ENCODE results near the gene LYSMD4. TPM values are rescaled to one million over a fixed set of nuclear protein-coding genes. Genes with fewer than 3 reads are reported as not detected.

The LYSMD4 gene
- polyA plus RNA-seq, 1 donor (not counting 4 experiments of a cell fraction or from before 2014, with no cell fraction given): 7.3 TPM

- no peaks in the 10 kb centered on the region for H3K27me3 ChIP-seq (ENCODE audit: control insufficient read depth, extremely low read depth, insufficient read depth, low read length)
- peak overlapping the region; percentile 66 for H2AFZ ChIP-seq (ENCODE audit: control insufficient read depth, low read length)
- no peaks in the 10 kb centered on the region for H3K79me2 ChIP-seq (ENCODE audit: control insufficient read depth, insufficient read depth, low read length)
- peak overlapping the region; percentile 100 for H3K4me2 ChIP-seq (ENCODE audit: control insufficient read depth, extremely low read depth, insufficient read depth, low read depth, low read length)
- H3K4me3 ChIP-seq (ENCODE audit: control insufficient read depth in 2 of 3, extremely low read depth in 1 of 3, insufficient read depth in 2 of 3, low read depth in 1 of 3, low read length in 3 of 3): peak overlapping the region; percentile 82 to 84 (median 83)
- H4K20me1 ChIP-seq (ENCODE audit: control insufficient read depth, extremely low read depth, insufficient read depth, low read length): no peaks in the 10 kb centered on the region
- TF ChIP-seq CTCF (optimal IDR thresholded peaks at IDR 0.05 in 1 of 3, IDR thresholded peaks at IDR 0.05 in 1 of 3, conservative IDR thresholded peaks at IDR 0.05 in 1 of 3; ENCODE audit: extremely low read depth in 1 of 3, insufficient read depth in 2 of 3, low read length in 3 of 3) (no peak), EZH2 (IDR thresholded peaks at IDR 0.05; ENCODE audit: low read length) (no peak)
- no peaks in the 10 kb centered on the region for H3K9me3 ChIP-seq (ENCODE audit: control insufficient read depth, low read depth, low read length)
- H3K4me1 ChIP-seq (ENCODE audit: control insufficient read depth, extremely low read depth, insufficient read depth, low read length): peaks cover 24% of the 10 kb centered on the region
- H3K9me1 ChIP-seq (ENCODE audit: control insufficient read depth, extremely low read depth, insufficient read depth, low read length): peaks cover 3% of the 10 kb centered on the region
- H3K9ac ChIP-seq (ENCODE audit: control insufficient read depth, extremely low read depth, insufficient read depth, low read length): peak overlapping the region; percentile 82
- peak overlapping the region; percentile 69 for H3K27ac ChIP-seq (ENCODE audit: control insufficient read depth, insufficient read depth, low read length)
- dilution Hi-C loops (cut with MboI; ENCODE audit: extremely low pct_ligation_motif_present, low sequenced_read_pairs): no loop called here
- peaks cover 7 to 13% of the 10 kb centered on the region in 2 experiments for H3K36me3 ChIP-seq (ENCODE audit: control insufficient read depth in 2 of 2, extremely low read depth in 1 of 2, insufficient read depth in 2 of 2, low read length in 2 of 2)
- FAIRE-seq (no peak), DNase-seq (ENCODE audit: low read depth, low spot score) (no peak)
Measured at GRCh38 chr15:99732751-99733267, 428 bp downstream of the LYSMD4 start.

GRCh38 chr15:99732124-99732750 is 1.0 kb downstream of the LYSMD4 start:
- no peak for DNase-seq (ENCODE audit: low read depth, low spot score)
- Histone ChIP-seq H3K36me3 (ENCODE audit: control insufficient read depth in 2 of 2, extremely low read depth in 1 of 2, insufficient read depth in 2 of 2, low read length in 2 of 2) (peaks cover 7 to 13% of the 10 kb centered on the region in 2 experiments), H3K4me3 (ENCODE audit: control insufficient read depth in 2 of 3, extremely low read depth in 1 of 3, insufficient read depth in 2 of 3, low read depth in 1 of 3, low read length in 3 of 3) (peak overlapping the region; percentile 82 to 84 (median 83)), H3K79me2 (ENCODE audit: control insufficient read depth, insufficient read depth, low read length) (no peaks in the 10 kb centered on the region), H4K20me1 (ENCODE audit: control insufficient read depth, extremely low read depth, insufficient read depth, low read length) (no peaks in the 10 kb centered on the region), H3K4me1 (ENCODE audit: control insufficient read depth, extremely low read depth, insufficient read depth, low read length) (peaks cover 24% of the 10 kb centered on the region), H3K27me3 (ENCODE audit: control insufficient read depth, extremely low read depth, insufficient read depth, low read length) (no peaks in the 10 kb centered on the region), H3K9me1 (ENCODE audit: control insufficient read depth, extremely low read depth, insufficient read depth, low read length) (peaks cover 3% of the 10 kb centered on the region), H3K27ac (ENCODE audit: control insufficient read depth, insufficient read depth, low read length) (peak overlapping the region; percentile 69), H3K4me2 (ENCODE audit: control insufficient read depth, extremely low read depth, insufficient read depth, low read depth, low read length) (peak overlapping the region; percentile 100), H3K9me3 (ENCODE audit: control insufficient read depth, low read depth, low read length) (no peaks in the 10 kb centered on the region), H3K9ac (ENCODE audit: control insufficient read depth, extremely low read depth, insufficient read depth, low read length) (peak overlapping the region; percentile 82), H2AFZ (ENCODE audit: control insufficient read depth, low read length) (peak overlapping the region; percentile 66)
- dilution Hi-C loops (cut with MboI; ENCODE audit: extremely low pct_ligation_motif_present, low sequenced_read_pairs): no loop called here
- peak; percentile 63 for FAIRE-seq
- TF ChIP-seq EZH2 (IDR thresholded peaks at IDR 0.05; ENCODE audit: low read length): no peak
- TF ChIP-seq CTCF (optimal IDR thresholded peaks at IDR 0.05 in 1 of 3, IDR thresholded peaks at IDR 0.05 in 1 of 3, conservative IDR thresholded peaks at IDR 0.05 in 1 of 3; ENCODE audit: extremely low read depth in 1 of 3, insufficient read depth in 2 of 3, low read length in 3 of 3): no peak

Data from keratinocyte (primary cell).